Dendritic cell treated with granulocyte-macrophage colony-stimulating factor and Interleukin-4, amounts not matched to agents 40 ng/mL and 50 ng/mL, for 4 days (primary cell): ENCODE measurements around the gene HSD3B1.

Experiments used
- H3K27ac Mint-ChIP-seq: one replicate; pipeline ENCODE4 v1.8.0; 2022; ENCODE audit warnings: mild to moderate bottlenecking, mixed read lengths
- H3K27me3 Mint-ChIP-seq: one replicate; pipeline ENCODE4 v1.8.0; 2022; ENCODE audit warnings: mild to moderate bottlenecking, mixed read lengths
- H3K36me3 Mint-ChIP-seq: one replicate; pipeline ENCODE4 v1.8.0; 2022; ENCODE audit warnings: low read depth, mixed read lengths
- H3K4me1 Mint-ChIP-seq: one replicate; pipeline ENCODE4 v1.8.0; 2022; ENCODE audit warnings: low read depth, mixed read lengths
- H3K4me3 Mint-ChIP-seq: one replicate; pipeline ENCODE4 v1.8.0; 2022; ENCODE audit warnings: mild to moderate bottlenecking, moderate library complexity, mixed read lengths
- H3K9me3 Mint-ChIP-seq: one replicate; pipeline ENCODE4 v1.8.0; 2022; ENCODE audit warnings: mixed read lengths
- intact Hi-C: fragments of 100-400 bp; cut with micrococcal nuclease; formaldehyde crosslinking; loops from one replicate; pipeline ENCODE4 v1.15.0; 2022

Gene HSD3B1

DNA sequence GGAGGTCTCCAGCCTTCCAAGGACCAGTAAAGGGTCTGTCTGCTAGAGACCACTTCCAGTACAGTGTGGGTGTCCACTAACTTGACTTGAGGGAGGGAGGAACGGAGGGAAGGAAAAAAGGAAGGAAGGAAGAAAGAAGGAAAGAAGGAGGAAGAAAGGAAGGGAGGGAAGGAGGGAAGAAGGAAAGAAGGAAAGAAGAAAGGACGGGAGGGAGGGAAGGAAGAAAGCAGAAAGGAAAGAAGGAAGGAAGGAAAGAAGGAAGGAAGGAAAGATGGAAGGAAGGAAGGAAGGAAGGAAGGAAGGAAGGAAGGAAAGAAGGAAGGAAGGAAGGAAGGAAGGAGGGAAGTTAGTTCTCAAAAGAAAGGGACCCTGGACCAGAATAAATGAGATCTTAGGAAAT, 26.8 kb upstream of the HSD3B1 start:
- no peaks in the 10 kb centered on the region for H3K36me3 Mint-ChIP-seq
- H3K27ac Mint-ChIP-seq: no peak overlapping the region
- peaks cover 5% of the 10 kb centered on the region for H3K4me1 Mint-ChIP-seq
- H3K9me3 Mint-ChIP-seq: no peaks in the 10 kb centered on the region
- intact Hi-C loops: no loop called here
- no peak overlapping the region for H3K4me3 Mint-ChIP-seq
- H3K27me3 Mint-ChIP-seq: no peaks in the 10 kb centered on the region

DNA sequence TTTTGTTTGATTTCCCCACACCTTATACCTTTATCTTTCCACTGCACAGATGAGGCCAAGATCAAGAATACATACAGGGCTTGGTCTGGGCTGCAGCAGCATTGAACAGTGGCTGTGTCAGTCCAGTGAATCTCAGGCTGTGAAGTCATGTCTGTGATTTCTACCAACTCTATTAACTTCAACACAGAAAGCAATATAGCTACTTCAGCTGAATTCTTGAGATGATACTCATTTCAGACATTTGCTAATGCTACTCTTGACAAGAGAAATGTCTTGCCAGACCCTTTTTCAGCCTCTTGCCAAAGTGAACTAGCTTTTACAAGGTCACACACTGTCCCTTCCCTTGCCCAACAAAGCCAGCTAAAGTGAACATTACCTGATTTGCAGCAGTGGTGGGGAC, 25.1 kb upstream of the HSD3B1 start:
- Mint-ChIP-seq H3K27me3 (no peaks in the 10 kb centered on the region), H3K9me3 (no peaks in the 10 kb centered on the region), H3K4me1 (no peaks in the 10 kb centered on the region), H3K27ac (no peak overlapping the region), H3K36me3 (no peaks in the 10 kb centered on the region), H3K4me3 (no peak overlapping the region)
- intact Hi-C loops: no loop called here

DNA sequence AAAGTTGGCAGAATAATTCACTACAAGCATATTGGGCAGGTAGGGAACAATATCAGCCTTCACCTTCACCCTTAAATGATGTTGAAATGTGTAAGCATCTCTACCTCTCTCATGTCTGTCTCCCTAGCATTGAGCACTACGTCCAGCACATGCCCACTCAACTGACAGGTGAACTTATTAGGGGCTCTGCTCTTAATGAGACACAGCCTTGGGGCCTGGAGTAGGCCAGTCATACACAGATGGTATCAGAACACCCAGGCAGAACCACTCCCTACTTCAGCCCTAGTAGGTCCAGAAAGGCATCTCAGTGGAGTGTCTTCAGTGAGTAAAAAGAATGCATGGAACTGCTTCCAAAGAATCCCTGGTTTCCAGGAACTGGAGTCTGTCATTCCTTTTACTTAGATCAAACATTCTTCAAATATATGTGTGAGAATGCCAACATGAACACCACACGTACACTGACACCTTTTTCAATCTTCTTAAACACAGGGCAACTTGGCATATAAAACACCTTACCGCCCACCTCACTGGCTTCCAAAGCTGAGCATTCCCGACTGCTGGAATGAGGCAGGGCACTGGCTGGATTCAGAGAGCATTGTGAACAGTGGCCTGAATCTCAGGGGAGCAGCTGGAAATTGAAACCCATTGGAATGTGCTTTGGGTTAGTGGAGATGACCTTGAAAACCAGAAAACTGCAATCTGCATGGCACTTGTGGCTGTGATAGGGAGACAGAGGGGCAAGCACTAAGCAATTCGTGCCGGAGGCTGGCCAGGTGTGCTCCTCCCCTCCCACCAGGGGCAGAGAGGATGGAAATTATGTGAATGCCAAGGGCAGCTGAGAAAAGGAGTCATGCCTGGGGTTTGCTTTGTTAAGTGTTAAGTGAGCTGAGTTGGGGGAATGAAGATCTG, 24.2 kb upstream of the HSD3B1 start:
- Mint-ChIP-seq H3K4me3 (no peak overlapping the region), H3K27ac (no peak overlapping the region), H3K4me1 (no peaks in the 10 kb centered on the region), H3K27me3 (peaks cover 2% of the 10 kb centered on the region), H3K36me3 (no peaks in the 10 kb centered on the region), H3K9me3 (no peaks in the 10 kb centered on the region)
- intact Hi-C loops: no loop called here

DNA sequence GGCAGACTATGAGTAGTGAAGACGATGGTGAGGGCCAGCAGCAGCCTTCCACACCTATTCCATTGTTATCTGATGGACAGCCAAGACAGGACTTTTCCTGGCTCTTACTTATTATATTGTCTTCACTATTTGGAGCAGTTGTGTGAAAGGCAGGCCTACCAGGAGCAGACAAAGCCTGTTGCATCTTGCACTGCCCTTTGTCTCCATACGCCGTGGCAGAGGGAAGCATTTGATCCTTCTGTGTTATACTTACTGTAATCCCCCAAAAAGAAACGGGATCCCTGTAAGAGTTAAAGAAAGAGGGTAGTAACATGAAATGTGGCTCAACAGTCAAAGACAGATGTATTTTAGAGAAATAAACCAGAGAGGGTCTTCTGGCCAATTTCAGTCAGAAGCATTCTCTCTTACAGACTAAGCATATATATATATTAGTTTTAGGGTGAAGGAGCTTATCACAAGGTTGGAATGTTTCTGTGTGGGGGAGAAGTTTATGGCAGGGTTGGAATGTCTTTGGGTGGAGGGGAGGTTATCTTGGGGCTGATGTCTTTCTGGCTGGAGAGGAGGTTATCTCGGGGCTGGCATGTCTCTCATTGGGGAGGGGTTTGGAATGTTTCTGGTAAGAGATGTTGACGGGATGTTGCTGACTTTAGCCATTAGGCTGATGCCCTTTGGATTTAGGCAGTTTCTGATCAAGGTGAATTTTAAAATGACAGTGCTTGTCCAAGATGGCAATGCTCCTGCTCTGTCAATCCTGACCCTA, 23.4 kb upstream of the HSD3B1 start:
- H3K36me3 Mint-ChIP-seq: no peaks in the 10 kb centered on the region
- no peaks in the 10 kb centered on the region for H3K9me3 Mint-ChIP-seq
- H3K27me3 Mint-ChIP-seq: peaks cover 4% of the 10 kb centered on the region
- intact Hi-C loops: no loop called here
- H3K27ac Mint-ChIP-seq: no peak overlapping the region
- H3K4me3 Mint-ChIP-seq: no peak overlapping the region
- H3K4me1 Mint-ChIP-seq: no peaks in the 10 kb centered on the region

DNA sequence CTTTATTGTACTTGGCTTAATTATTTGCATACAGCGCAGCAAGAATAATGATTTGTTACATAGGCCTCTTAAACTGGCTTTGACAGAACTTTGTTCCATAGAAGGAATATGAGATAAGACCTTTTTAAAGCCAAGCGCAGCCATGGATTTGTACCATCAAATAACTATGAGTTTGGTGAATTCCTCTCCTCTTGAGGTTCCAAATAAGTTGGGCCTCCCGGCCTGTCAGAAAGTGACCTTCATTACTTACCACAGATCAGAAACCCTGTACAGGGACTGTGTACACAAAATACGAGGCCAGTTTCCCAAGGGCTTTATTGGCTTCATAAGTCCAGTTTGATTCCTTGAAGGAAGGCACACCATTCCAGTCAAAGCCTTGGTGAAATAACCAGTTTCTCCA, 21.8 kb upstream of the HSD3B1 start:
- no peaks in the 10 kb centered on the region for H3K36me3 Mint-ChIP-seq

DNA sequence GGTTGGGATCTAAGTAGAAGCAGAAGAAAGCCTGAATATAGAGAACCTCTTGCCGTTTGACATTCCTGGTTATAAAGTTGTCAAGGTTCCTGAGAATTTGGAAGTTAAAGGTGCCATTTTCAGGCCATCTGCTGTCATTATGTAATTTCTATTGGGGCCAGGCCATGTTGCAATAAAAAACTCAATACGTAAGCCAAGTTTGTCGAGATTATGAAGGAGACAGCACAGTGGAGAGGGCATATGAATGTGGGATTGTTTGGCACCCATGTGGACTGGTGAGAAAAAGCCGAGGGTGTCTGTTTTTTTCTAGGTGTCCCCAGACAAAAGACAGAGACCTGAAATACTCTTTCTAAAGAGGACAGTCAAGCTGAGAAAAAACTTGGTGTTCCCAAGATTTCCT, 18.8 kb upstream of the HSD3B1 start:
- Mint-ChIP-seq H3K27me3 (peaks cover 6% of the 10 kb centered on the region), H3K36me3 (no peaks in the 10 kb centered on the region), H3K27ac (no peak overlapping the region), H3K9me3 (no peaks in the 10 kb centered on the region), H3K4me1 (no peaks in the 10 kb centered on the region), H3K4me3 (no peak overlapping the region)
- intact Hi-C loops: no loop called here

More for the DNA sequence above, 21.8 kb upstream of the HSD3B1 start:
- Mint-ChIP-seq H3K27ac (no peak overlapping the region), H3K4me1 (no peaks in the 10 kb centered on the region), H3K4me3 (no peak overlapping the region), H3K27me3 (peaks cover 6% of the 10 kb centered on the region), H3K9me3 (no peaks in the 10 kb centered on the region)
- intact Hi-C loops: no loop called here

DNA sequence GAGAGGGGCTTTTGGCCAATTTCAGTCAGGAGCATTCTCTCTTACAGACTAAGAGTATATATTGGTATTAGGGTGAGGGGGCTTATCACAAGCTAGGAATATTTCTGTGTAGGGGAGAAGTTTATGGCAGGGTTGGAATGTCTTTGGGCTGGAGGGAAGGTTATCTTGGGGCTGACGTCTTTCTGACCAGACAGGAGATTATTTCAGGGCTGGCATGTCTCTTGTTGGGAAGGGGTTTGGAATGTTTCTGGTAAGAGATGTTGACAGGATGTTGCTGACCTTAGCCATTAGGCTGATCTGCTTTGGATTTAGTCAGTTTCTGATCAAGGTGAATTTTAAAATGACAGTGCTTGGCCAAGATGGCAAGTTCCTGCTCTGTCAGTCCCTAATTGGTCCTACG, 17.8 kb upstream of the HSD3B1 start:
- no peak overlapping the region for H3K27ac Mint-ChIP-seq
- H3K4me3 Mint-ChIP-seq: no peak overlapping the region
- no peaks in the 10 kb centered on the region for H3K4me1 Mint-ChIP-seq
- intact Hi-C loops: no loop called here
- peaks cover 6% of the 10 kb centered on the region for H3K27me3 Mint-ChIP-seq
- no peaks in the 10 kb centered on the region for H3K36me3 Mint-ChIP-seq
- H3K9me3 Mint-ChIP-seq: no peaks in the 10 kb centered on the region

DNA sequence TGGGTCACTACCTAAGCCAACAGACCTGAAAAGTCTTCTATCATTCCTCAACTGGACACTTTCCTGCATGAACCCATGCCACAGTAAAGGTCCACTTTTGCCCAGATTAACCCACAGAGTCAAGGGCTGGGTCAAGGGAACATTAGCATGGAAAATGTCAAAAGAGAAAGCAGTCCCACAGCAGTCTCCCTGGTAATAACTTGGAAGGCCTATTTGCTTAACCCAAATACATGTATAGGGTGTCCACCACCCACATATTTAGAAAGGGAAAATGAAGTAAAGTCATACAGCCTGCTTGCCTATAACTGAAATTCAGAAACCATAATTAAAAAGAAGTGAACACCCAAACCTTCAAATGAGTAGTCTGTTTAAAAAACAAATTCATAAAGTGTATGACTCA, 16.1 kb upstream of the HSD3B1 start:
- Mint-ChIP-seq H3K36me3 (no peaks in the 10 kb centered on the region), H3K4me3 (no peak overlapping the region), H3K27ac (no peak overlapping the region), H3K9me3 (no peaks in the 10 kb centered on the region), H3K4me1 (no peaks in the 10 kb centered on the region), H3K27me3 (peaks cover 6% of the 10 kb centered on the region)
- intact Hi-C loops: no loop called here

DNA sequence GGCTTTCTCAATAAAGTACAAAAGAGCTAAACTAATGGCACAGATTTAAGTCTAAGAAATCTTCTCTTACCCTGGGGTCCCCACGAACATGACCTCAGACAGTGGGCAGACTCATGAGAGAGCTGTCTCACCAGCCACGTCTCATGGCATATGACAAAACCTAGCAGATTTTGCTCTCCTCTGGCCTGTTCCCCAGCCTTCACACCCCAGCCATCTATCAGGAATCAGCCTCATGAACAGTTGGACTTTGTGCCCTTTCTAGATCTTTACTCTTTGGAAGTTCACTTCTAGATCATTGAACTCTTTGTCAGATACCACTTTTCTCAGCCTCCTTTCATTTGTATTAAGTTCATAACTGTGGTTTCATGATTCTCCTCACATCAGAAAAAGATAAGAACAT, 14.2 kb upstream of the HSD3B1 start:
- Mint-ChIP-seq H3K27me3 (peaks cover 4% of the 10 kb centered on the region), H3K27ac (no peak overlapping the region), H3K9me3 (no peaks in the 10 kb centered on the region), H3K36me3 (no peaks in the 10 kb centered on the region), H3K4me3 (no peak overlapping the region), H3K4me1 (no peaks in the 10 kb centered on the region)
- intact Hi-C loops: no loop called here

DNA sequence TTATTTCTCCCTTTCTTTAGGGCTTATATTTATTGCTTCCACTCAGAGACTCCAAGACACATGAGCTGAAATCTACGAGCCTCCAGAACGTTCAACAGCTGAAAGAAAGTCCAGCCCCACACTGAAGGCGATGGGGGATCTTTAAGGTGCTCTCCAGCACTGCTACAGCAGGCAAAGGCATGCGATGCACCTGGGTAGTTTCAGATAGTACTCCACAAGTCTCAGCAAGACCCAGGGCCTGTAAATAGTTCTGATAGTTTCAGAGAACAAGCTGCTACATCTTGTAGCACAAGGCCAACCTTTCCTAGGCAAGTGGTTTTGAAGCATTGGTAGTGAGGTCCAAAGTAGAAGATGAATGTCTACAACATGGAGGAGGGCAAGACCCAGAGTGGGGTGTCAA, 2.2 kb upstream of the HSD3B1 start:
- H3K4me1 Mint-ChIP-seq: no peaks in the 10 kb centered on the region
- H3K36me3 Mint-ChIP-seq: no peaks in the 10 kb centered on the region
- no peak overlapping the region for H3K4me3 Mint-ChIP-seq
- intact Hi-C loops: no loop called here
- H3K9me3 Mint-ChIP-seq: no peaks in the 10 kb centered on the region
- H3K27ac Mint-ChIP-seq: no peak overlapping the region
- no peaks in the 10 kb centered on the region for H3K27me3 Mint-ChIP-seq

DNA sequence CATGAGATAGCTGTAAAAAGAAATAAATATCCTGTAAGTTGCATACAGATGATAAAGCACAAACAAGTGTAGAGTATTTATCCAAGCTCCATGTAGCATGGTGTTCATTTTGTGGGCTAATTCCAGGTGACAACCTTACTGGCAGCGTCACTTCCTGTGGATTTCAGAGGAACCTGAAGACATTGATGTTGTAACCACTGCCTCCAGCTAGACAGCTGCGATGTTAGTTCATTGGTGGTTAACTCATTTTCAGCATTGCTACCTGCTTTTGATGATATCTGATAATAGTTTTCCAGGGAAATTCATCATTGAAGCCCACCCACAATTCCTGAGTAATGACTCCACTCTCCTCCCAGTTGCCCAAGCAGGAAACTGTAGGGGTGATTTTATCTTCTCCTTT, 3.0 kb downstream of the HSD3B1 start:
- intact Hi-C loops: no loop called here
- Mint-ChIP-seq H3K4me1 (no peaks in the 10 kb centered on the region), H3K4me3 (no peak overlapping the region), H3K27me3 (peaks cover 8% of the 10 kb centered on the region), H3K36me3 (no peaks in the 10 kb centered on the region), H3K27ac (no peak overlapping the region), H3K9me3 (no peaks in the 10 kb centered on the region)

DNA sequence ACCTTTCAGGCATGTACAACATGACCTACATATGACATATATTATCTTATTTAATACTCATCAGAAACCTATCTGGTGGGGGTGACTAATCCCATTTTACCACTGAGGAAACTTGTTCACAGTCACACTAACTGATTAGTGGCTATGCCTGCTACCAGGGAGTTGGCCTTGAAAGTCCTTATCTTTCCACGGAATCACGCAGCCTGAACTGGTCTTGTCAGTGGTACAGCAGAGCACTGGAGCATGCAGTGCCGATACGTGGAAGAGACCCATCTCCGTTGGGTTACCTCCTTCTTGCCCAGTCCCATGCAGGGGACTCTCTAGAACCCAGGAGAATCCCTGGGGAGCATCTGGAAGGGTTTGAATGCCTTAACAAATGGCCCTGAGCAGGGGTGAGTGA, 8.2 kb downstream of the HSD3B1 start:
- Mint-ChIP-seq H3K36me3 (no peaks in the 10 kb centered on the region), H3K4me3 (no peak overlapping the region), H3K4me1 (no peaks in the 10 kb centered on the region), H3K27ac (no peak overlapping the region), H3K27me3 (peaks cover 15% of the 10 kb centered on the region), H3K9me3 (no peaks in the 10 kb centered on the region)
- intact Hi-C loops: no loop called here

DNA sequence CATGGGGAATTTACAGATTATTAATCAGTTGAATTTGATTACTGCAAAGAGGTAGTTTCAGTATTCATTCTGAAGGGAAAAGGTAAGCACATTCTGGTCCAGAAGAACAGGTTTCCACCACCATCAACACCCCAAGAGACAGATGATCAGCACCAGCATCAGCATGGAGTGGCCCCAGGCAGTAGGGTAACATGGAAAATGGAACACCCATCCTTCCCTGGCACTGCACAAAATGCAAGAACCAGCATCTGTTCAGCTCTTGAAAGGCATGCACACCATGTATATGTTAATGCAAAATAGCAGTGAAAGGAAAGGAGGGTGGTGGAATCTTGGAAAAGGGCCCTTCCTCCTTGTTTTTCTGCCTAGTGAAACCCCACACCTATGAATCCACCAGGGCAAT, 9.2 kb downstream of the HSD3B1 start:
- Mint-ChIP-seq H3K27ac (no peak overlapping the region), H3K4me3 (no peak overlapping the region), H3K27me3 (peaks cover 14% of the 10 kb centered on the region), H3K4me1 (no peaks in the 10 kb centered on the region), H3K9me3 (no peaks in the 10 kb centered on the region), H3K36me3 (no peaks in the 10 kb centered on the region)
- intact Hi-C loops: no loop called here

DNA sequence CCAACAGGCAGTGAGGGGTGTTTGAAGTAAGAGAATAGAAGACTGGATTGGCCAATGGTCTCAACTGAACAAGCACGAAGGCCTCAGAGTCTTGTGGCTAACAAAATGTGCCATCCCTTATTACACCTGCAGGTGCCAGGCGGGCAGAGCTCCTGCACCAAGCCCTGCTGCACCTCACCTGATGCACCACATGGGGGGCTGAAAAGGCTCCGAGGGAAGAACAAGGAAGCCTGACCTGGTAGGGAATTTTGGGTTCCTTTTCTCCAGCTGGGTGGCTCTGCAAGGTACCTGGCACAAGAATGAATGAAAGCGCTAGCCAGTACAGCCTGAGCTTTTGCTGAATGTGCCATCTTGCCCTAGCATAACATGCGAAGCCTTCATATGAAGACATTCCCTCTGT, 9.7 kb downstream of the HSD3B1 start:
- H3K4me1 Mint-ChIP-seq: no peaks in the 10 kb centered on the region
- intact Hi-C loops: no loop called here
- peaks cover 12% of the 10 kb centered on the region for H3K27me3 Mint-ChIP-seq
- H3K36me3 Mint-ChIP-seq: no peaks in the 10 kb centered on the region
- no peak overlapping the region for H3K4me3 Mint-ChIP-seq
- no peak overlapping the region for H3K27ac Mint-ChIP-seq
- H3K9me3 Mint-ChIP-seq: no peaks in the 10 kb centered on the region
